ENCODE results near the gene PSMD1.
A peak's percentile ranks its signal among the peaks of the same experiment; 100 is the strongest.
"Not testable (repeated sequence)": the region's sequence is repeated elsewhere in the genome, so short reads cannot be mapped to it uniquely, and the experiment has no call there.

The PSMD1 gene

GRCh38 chr2:231058761-231059550, 2.3 kb downstream of the PSMD1 start:
- DNase-seq = no peak

GRCh38 chr2:231059756-231060155, 3.1 kb downstream of the PSMD1 start:
- no peak for DNase-seq

DNA sequence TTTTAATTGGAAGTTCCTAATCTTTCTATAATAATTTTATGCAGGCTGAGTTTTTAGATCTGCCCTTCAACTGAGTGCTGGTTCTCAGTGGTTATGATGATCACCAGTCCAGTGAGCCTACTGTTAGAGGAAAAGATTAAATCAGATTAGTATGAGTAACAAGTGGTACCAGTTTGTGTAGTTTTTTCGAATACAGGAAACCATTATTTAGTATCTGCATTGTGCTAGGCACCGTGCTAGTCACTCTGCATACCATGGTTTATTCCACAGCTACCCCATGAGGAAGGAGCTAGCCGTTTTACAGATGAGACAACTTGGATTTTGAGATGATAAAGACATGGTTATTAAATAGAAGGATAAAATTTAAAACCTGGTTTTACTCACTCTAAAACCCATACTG, 6.1 kb downstream of the PSMD1 start:
- no peak for DNase-seq

DNA sequence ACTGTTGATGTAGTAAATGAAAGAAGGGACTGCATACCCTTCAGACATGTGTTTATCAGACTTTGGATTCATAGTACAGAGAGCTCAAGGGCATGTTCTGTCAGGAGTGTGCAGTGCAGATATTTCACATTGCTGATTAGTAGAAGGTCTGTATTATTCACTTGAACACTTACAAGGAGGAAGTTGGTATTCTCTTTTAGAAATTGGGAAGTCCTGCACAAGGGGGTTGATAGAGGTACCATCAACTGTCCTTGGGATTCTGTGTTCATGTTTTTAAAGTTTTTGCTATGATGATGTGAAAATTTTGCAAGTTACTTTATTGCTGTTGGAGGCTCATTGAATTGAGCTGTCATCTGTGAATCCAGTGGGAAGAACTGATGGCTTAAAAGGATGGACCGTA, 6.7 kb downstream of the PSMD1 start:
- no peak for DNase-seq

GRCh38 chr2:231065966-231066365, 9.3 kb downstream of the PSMD1 start:
- DNase-seq = no peak

DNA sequence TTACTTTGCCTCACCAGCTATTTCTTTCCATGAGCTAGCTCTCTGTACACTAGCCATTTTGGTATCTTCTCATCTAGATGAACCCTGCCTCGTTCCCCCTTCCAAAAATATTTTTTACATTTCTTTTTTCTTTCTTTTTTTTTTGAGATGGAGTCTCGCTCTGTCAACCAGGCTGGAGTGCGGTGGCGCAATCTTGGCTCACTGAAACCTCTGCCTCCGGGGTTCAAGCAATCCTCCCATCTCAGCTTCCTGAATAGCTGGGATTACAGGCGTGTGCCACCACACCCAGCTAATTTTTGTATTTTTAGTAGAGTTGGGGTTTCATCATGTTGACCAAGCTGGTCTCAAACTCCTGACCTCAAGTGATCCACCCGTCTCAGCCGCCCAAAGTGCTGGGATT, 10.9 kb downstream of the PSMD1 start:
- not testable (repeated sequence) for DNase-seq

- DNase-seq = no peak
Observed at GRCh38 chr2:231068525-231069222, 12.0 kb downstream of the PSMD1 start.

- no peak for DNase-seq
Observed at GRCh38 chr2:231069379-231070054, 12.8 kb downstream of the PSMD1 start.

GRCh38 chr2:231084565-231084964, 27.9 kb downstream of the PSMD1 start:
- no peak for DNase-seq

- DNase-seq = no peak
Observed at GRCh38 chr2:231088754-231089153, 32.1 kb downstream of the PSMD1 start.

DNA sequence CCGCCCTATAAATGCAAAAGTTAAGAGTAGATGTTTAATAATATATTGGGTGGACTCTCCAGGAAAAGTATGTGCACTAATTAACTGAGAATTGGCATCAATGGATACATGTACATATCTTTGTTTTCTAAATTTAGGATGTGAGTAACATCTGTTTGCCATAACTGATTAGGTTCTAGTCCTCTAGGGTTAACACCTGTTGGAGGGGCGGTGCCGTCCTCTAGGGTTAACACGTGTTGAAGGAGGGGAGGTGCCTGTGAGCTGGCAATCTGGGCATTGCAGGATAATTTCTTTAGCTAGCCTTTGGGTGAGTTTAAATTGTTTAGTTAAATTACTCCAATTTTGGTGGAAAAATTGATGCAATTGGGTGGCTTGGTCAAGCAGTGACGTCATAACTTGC, 37.3 kb downstream of the PSMD1 start:
- DNase-seq = no peak

DNA sequence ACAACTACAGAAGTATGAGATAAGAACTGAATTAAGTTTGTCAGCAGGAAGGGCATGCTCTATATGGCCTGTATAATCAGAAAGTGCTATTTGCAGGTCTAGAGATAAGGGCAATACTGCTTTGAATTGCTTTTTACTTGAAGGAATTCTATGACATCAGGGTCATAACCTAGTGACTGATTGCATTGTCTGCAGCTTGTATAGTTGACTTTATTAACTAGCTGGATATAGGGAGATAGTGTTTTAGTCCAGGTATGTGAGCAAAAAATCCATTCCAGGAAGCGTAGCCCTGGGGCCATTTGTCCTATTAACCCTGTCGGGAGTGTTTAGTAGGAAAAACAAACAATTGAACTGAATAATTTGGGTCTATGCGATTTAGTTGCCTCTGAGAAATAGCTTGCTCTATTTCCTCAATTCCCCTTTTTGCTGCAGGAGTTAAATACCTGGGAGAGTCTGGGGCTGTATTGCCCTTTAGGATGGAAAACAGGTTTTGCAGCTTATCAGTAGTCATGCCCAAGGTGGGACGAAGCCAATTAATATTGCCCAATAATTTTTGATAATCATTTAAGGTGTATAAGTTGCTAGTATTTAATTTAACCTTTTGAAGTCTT, 38.2 kb downstream of the PSMD1 start:
- peak; percentile 8 for DNase-seq

GRCh38 chr2:231099918-231100317, 43.3 kb downstream of the PSMD1 start:
- peak; percentile 14 for DNase-seq

GRCh38 chr2:231100321-231100720, 43.7 kb downstream of the PSMD1 start:
- DNase-seq = not testable (repeated sequence)

DNA sequence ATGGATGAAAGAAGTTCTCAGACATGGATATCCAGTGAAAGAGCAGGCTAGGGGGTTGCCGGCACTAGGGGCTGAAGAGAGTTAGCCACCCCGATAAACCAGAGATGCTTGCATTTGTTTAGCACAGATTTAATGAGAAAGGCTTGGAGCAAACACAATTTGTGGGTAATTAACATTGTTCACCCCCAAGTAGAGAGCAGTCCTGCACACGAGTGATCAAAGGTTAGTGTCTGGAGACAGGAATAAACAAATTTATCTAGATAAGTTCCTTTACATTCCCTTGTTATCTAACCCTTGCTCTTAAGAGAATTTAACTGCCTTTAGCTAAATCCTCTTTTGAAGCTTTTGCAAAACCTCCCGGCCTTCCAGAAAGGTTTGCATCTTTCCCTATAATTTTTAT, 44.3 kb downstream of the PSMD1 start:
- no peak for DNase-seq

DNA sequence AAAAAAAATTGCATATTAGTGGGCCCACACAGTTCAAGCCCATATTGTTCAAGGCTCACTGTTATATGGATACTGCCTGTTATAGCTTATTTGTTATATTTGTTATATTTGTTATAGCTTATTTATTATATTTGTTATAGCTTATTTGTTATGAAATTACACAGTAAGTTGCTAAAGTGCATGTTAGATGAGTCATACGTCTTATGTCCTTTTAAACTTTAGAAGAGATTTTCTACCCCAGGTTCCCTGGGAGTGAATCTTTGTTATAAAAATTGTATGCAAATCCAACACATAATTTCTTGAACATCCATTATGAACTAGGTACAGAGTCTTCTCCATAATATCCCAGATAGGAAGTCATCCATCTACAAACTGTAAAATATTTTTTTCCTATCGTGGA, 46.1 kb downstream of the PSMD1 start:
- DNase-seq = no peak

DNA sequence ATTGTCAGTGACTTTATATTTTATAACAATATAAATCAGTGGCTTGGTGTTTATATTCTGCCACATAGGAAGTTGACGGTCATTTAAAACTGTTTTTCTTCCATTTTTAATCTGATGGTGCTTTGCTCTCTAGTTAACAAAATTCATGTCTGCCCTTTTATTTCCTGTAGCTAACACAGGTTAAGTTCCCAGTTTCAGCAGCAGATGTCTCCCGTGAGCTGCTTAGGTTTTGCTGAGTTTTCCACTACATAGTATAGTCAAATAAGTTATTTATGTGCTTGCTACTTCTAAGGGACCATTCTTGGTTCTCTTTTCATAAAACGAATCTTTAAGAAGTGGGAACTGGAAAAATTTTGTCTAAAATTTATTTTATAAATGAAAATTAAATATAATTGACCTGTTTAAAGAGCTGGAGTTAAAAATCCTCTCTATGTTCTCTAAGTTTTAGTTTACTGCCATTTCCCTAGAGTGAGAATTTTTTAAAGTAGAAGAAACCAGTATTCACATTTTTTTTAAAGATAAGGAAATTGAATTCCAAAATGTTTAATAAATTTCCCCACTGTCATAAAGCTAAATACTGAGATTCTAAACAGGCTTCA, 47.5 kb downstream of the PSMD1 start:
- peak; percentile 84 for DNase-seq

GRCh38 chr2:231110551-231110950, 53.9 kb downstream of the PSMD1 start:
- peak; percentile 24 for DNase-seq

DNA sequence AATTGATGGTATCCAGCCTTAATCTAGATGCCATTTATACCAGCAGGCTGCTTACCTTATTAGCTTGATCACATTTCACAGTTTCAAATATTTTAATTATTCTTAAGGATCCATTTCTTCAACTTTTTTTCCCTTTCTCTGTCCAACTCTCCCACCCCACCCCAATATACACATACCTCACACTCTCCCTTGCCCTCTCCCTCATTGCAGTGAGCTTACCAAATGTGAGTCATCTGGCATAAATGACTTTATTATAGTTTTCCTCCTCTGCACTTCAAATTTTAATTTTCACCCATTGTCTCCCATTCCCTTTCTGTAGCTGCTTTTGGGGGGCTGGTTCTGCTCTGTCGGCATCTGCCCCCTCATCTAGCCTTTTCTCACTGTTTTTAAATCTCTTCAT, 55.3 kb downstream of the PSMD1 start:
- no peak for DNase-seq

GRCh38 chr2:231113489-231113888, 56.8 kb downstream of the PSMD1 start:
- DNase-seq = no peak

GRCh38 chr2:231115651-231116050, 59.0 kb downstream of the PSMD1 start:
- DNase-seq = no peak

DNA sequence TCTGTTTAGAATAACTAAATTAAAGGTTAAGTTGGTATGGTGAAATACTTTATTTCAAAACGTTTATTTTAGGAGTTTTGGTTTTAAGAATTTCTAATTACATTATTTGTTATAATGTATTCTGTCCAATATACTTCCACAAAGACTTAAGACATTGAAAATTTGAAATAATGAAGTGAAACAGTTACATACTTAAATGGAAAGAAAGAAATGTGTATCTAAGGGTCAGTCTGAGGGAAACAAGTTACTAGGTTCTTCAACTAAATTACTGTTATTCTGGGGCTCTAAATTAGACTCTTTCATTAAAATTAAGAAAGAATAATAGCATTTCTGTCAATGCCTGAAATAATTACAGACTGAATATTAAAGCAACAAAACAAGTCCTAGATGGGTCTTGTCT, 60.5 kb downstream of the PSMD1 start:
- no peak for DNase-seq

All from eye (tissue), 1 donor.